Spinal cord (tissue), 10 donors: ENCODE measurements around the gene CEP78. TPM values are rescaled to one million over a fixed set of nuclear protein-coding genes. Genes with fewer than 3 reads are reported as not detected.
A peak's percentile ranks its signal among the peaks of the same experiment; 100 is the strongest.

ENCODE experiments used
- DNase-seq, 6 donors: peaks; one replicate each; pipeline versions ENCODE4 v3.0.0 to v3.0.0-alpha.2; 2013 to 2015; ENCODE audit warnings: low spot score in 6 of 6, low read depth in 4 of 6
- H3K27ac ChIP-seq: one replicate; pipeline ENCODE4 v1.5.1; 2013; ENCODE audit warnings: low read depth, low read length, control low read depth
- H3K27me3 ChIP-seq: one replicate; pipeline ENCODE4 v1.6.1; 2013; ENCODE audit warnings: low read length; ENCODE audit not compliant: control insufficient read depth, insufficient read depth
- H3K36me3 ChIP-seq: one replicate; pipeline ENCODE4 v1.6.1; 2013; ENCODE audit warnings: low read length; ENCODE audit not compliant: control insufficient read depth, insufficient read depth
- H3K4me1 ChIP-seq: one replicate; pipeline ENCODE4 v1.6.1; 2013; ENCODE audit warnings: low read length; ENCODE audit not compliant: control insufficient read depth, insufficient read depth
- H3K4me3 ChIP-seq: one replicate; pipeline ENCODE4 v1.5.1; 2013; ENCODE audit warnings: low read depth, low read length, control low read depth
- H3K9me3 ChIP-seq: one replicate; pipeline ENCODE4 v1.6.1; 2013; ENCODE audit warnings: low read length; ENCODE audit not compliant: control insufficient read depth, insufficient read depth
- WGBS: methylation state at CpG from one replicate; pipeline ENCODE4 v1.1.5; 2013; ENCODE audit warnings: missing lambda C conversion rate; ENCODE audit not compliant: insufficient coverage; 5-methylcytosine and 5-hydroxymethylcytosine counted together
- polyA plus RNA-seq, 2 donors: library from polyadenylated mRNA; unstranded; fragments of 120-200 nt; gene quantifications; one replicate each; pipeline ENCODE4 v1.2.1, GENCODE V29; 2013; ENCODE audit not compliant: insufficient read length in 2 of 2
- total RNA-seq, 2 donors: library from RNA; depleted of rRNA in 1 of 2; stranded (reverse); fragments of 120-200 nt in 1 of 2; fragments of >200 nt in 1 of 2; gene quantifications; one replicate each; pipeline versions ENCODE4 v1.2.3 to v1.2.4, GENCODE V29; 2013 to 2014
- donor health status: healthy.

Gene CEP78
- total and polyA plus RNA-seq, 4 donors: 34.2 to 57.2 (median 41.9) TPM

DNA sequence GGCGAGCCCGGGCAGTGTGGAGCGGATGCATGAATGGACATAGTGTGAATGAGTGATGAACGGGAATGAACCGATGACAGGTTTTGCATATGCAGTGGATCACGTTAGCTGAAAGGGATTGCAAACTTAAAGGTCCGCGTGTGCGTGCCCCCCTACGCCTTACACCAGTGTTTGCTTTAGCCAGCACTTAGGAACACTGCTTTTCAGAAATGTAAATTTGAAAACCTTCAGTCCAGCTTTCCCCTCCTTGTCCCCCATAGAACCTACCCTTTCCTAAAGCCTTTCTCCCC, 61.7 kb downstream of the CEP78 start:
- H3K4me1 ChIP-seq: peaks cover 29% of the 10 kb centered on the region
- no peaks in the 10 kb centered on the region for H3K27me3 ChIP-seq
- peak overlapping the region; percentile 95 for H3K27ac ChIP-seq
- 0% methylated on average over 8 of the region's 10 CpGs for WGBS
- DNase-seq: peak in 3 of 6 donors; percentile 33 to 77 (median 46)
- peak overlapping the region; percentile 93 for H3K4me3 ChIP-seq
- H3K36me3 ChIP-seq: peaks cover 10% of the 10 kb centered on the region
- H3K9me3 ChIP-seq: no peaks in the 10 kb centered on the region

- peak in 4 of 6 donors; percentile 35 to 66 (median 54) for DNase-seq
- 0% methylated on average over 4 of the region's 16 CpGs for WGBS
- no peaks in the 10 kb centered on the region for H3K9me3 ChIP-seq
- H3K27me3 ChIP-seq: no peaks in the 10 kb centered on the region
- peaks cover 11% of the 10 kb centered on the region for H3K36me3 ChIP-seq
- peak overlapping the region; percentile 95 for H3K27ac ChIP-seq
- H3K4me1 ChIP-seq: peaks cover 29% of the 10 kb centered on the region
- peak overlapping the region; percentile 93 for H3K4me3 ChIP-seq
Observed at GRCh38 chr9:78298046-78298765, 62.3 kb downstream of the CEP78 start.

DNA sequence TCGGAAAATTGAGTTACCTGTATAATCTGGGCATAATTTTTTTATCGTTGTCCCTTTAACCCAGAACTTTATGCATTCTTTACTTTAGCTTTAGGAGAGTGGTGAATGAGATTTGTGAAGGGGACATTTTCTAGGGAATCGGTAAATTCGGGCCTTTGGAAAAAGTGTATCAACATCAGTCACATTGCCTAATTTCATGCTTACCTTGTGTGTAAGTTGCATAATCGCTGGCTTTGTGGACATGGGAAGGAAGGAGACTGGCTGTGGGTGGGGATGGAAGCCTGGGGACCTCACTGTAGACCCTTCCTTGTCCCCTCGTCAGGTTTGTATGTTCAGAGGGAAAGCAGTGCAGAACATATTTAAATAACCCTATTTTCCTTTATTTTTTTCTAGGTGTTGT, 64.3 kb downstream of the CEP78 start:
- Histone ChIP-seq H3K9me3 (no peaks in the 10 kb centered on the region), H3K27me3 (no peaks in the 10 kb centered on the region), H3K4me3 (no peak overlapping the region), H3K27ac (no peak overlapping the region), H3K4me1 (peaks cover 26% of the 10 kb centered on the region), H3K36me3 (peaks cover 23% of the 10 kb centered on the region)
- no peak for DNase-seq
- WGBS: no CpG with 5 or more reads among the region's 6 CpGs

- DNase-seq: no peak
- H3K9me3 ChIP-seq: no peaks in the 10 kb centered on the region
- H3K4me3 ChIP-seq: no peak overlapping the region
- peaks cover 15% of the 10 kb centered on the region for H3K4me1 ChIP-seq
- WGBS: no CpG with 5 or more reads among the region's 2 CpGs
- peaks cover 35% of the 10 kb centered on the region for H3K36me3 ChIP-seq
- H3K27me3 ChIP-seq: no peaks in the 10 kb centered on the region
- no peak overlapping the region for H3K27ac ChIP-seq
Observed at GRCh38 chr9:78301466-78301865, 65.6 kb downstream of the CEP78 start.

GRCh38 chr9:78303377-78304062, 67.6 kb downstream of the CEP78 start:
- 95% methylated on average over 2 of the region's 3 CpGs for WGBS
- Histone ChIP-seq H3K27me3 (no peaks in the 10 kb centered on the region), H3K4me1 (peaks cover 21% of the 10 kb centered on the region), H3K4me3 (no peak overlapping the region), H3K27ac (no peak overlapping the region), H3K9me3 (no peaks in the 10 kb centered on the region), H3K36me3 (peaks cover 55% of the 10 kb centered on the region)
- no peak for DNase-seq

GRCh38 chr9:78304357-78304756, 68.5 kb downstream of the CEP78 start:
- Histone ChIP-seq H3K4me3 (no peak overlapping the region), H3K27ac (no peak overlapping the region), H3K9me3 (no peaks in the 10 kb centered on the region), H3K4me1 (peaks cover 20% of the 10 kb centered on the region), H3K27me3 (no peaks in the 10 kb centered on the region), H3K36me3 (peaks cover 62% of the 10 kb centered on the region)
- no CpG with 5 or more reads among the region's 1 CpG for WGBS
- no peak for DNase-seq

DNA sequence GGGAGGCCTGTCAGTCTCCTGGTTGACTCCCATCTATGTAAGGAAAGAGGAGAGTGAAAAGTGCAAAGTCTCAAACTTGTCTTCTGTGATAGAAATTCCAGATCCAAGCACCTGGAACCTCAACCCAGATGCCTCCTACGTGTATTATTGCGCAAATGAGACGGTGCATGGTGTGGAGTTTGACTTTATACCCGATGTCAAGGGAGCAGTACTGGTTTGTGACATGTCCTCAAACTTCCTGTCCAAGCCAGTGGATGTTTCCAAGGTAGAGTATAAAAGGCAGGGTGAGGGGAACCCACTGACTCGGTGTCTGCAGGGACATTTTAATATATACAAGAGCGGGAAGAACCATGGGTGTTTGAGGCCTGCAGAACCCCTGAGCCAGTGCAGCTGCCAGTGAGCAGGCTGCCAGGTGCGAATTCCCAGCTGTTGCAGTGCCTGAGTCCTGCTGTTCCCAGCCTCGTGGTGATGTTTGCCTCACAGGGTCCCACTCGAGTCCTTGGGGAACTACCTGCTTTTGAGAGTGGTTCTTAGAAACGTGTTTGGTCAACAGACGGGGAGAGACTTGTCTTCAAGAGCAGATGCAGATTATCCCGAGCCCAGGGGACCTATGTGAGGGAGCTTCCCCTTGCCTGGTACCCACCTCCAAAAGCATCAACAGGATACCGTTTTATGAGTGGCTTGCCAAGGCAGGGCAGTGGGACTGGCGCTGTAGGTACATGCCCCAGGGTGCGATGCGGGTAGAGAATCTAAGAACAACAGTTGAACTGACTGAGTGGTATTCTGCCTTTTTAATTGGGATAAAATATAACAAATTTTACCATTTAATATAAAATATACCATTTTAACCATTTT, 70.6 kb downstream of the CEP78 start:
- no peaks in the 10 kb centered on the region for H3K27me3 ChIP-seq
- no peak overlapping the region for H3K4me3 ChIP-seq
- H3K27ac ChIP-seq: no peak overlapping the region
- peaks cover 74% of the 10 kb centered on the region for H3K36me3 ChIP-seq
- peaks cover 32% of the 10 kb centered on the region for H3K4me1 ChIP-seq
- no peak for DNase-seq
- WGBS: 91% methylated on average over 11 of the region's 16 CpGs
- no peaks in the 10 kb centered on the region for H3K9me3 ChIP-seq

DNA sequence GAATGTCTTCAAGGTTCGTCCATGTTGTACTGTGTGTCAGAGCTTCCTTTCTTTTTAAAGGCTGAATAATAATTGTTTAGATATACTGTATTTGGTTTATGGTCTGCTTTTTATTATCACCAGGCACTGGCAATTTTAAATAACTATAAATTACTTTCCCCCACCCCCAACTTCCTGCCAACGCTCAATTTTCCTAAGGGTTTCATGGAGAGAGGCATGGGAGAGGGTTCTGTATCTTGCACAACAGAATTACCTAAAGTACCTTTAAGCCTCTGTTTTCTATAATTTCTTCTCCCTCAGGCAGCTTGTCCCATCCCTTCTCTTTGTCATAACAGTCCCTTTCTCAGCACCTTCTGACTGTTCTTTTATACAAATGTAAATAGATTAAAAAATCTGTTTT, 71.5 kb downstream of the CEP78 start:
- H3K27me3 ChIP-seq: no peaks in the 10 kb centered on the region
- H3K4me1 ChIP-seq: peaks cover 37% of the 10 kb centered on the region
- H3K9me3 ChIP-seq: no peaks in the 10 kb centered on the region
- H3K36me3 ChIP-seq: peaks cover 72% of the 10 kb centered on the region
- WGBS: no CpG with 5 or more reads among the region's 2 CpGs
- DNase-seq: no peak
- no peak overlapping the region for H3K4me3 ChIP-seq
- H3K27ac ChIP-seq: no peak overlapping the region

DNA sequence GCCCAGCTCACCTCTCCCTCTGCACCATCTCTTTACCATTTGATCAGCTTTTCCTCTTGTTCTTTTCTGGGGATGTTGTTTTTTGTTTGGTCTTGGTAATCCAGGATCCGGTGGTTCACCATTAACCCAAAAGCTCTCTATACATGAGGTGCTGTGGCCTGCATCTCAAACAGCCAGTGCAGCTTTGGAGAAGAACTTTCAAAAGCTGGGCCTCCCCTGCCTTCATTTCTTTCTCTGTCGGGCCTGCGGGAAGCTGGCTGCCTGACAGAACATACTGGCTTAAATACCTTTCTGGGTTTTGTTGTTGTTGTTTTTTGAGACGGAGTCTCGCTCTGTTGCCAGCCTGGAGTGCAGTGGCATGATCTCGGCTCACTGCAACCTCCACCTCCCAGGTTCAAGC, 73.2 kb downstream of the CEP78 start:
- 20% methylated on average over 1 of the region's 6 CpGs for WGBS
- Histone ChIP-seq H3K27me3 (no peaks in the 10 kb centered on the region), H3K27ac (peak overlapping the region; percentile 40), H3K36me3 (peaks cover 65% of the 10 kb centered on the region), H3K9me3 (no peaks in the 10 kb centered on the region), H3K4me1 (peaks cover 46% of the 10 kb centered on the region), H3K4me3 (no peak overlapping the region)
- peak in 2 of 6 donors; percentile 56 to 65 for DNase-seq
